K562 (cell line): ENCODE data around the gene PBX2.

Experiments used
- CEBPB ChIP-seq: fragments of 450-650 bp; IDR thresholded peaks from 2 replicates; pipeline ENCODE4 v1.6.1; 2016; ENCODE audit warnings: missing genetic modification characterization, missing compliant biosample characterization
- FOXJ3 ChIP-seq: sonication (generic); formaldehyde crosslinking; IDR thresholded peaks from 2 replicates; pipeline ENCODE4 v1.4.0; 2020; ENCODE audit warnings: mild to moderate bottlenecking, missing genetic modification reagents
- HCFC1 ChIP-seq: IDR thresholded peaks from 2 replicates; pipeline ENCODE4 v1.6.1; 2012; ENCODE audit warnings: low read depth, low read length, improper control_type of control experiment
- L3MBTL2 ChIP-seq: fragments of 450-650 bp; IDR thresholded peaks from 2 replicates; pipeline ENCODE4 v1.6.1; 2016; ENCODE audit warnings: mild to moderate bottlenecking, moderate library complexity
- NFE2L1 ChIP-seq: fragments of 450-650 bp; IDR thresholded peaks from 2 replicates; pipeline ENCODE4 v1.6.1; 2016; ENCODE audit warnings: missing genetic modification characterization, low read depth, mild to moderate bottlenecking, missing compliant biosample characterization, moderate library complexity, borderline replicate concordance
- POLR2A ChIP-seq: fragments of 450-650 bp; conservative IDR thresholded peaks from 2 replicates; pipeline ENCODE4 v1.6.1; 2016
- RFX1 ChIP-seq: fragments of 450-650 bp; IDR thresholded peaks from 2 replicates; pipeline ENCODE4 v1.6.1; 2016; ENCODE audit warnings: mild to moderate bottlenecking, moderate library complexity
- SMARCA4 ChIP-seq: fragments of 450-650 bp; IDR thresholded peaks from 2 replicates; pipeline ENCODE4 v1.6.1; 2016
- ZKSCAN1 ChIP-seq: fragments of 150-350 bp; IDR thresholded peaks from 2 replicates; pipeline ENCODE4 v1.6.1; 2016; ENCODE audit warnings: low read depth, low read length
- ZNF407 ChIP-seq: fragments of 450-650 bp; IDR thresholded peaks from 2 replicates; pipeline ENCODE4 v1.6.1; 2016; ENCODE audit warnings: low read depth
- TF ChIP-seq, protein P1 (sequence below): fragments of 250-450 bp; sonication (Bioruptor Pico); IDR thresholded peaks from 2 replicates; pipeline ENCODE4 v1.8.0; 2021; ENCODE audit warnings: moderate library complexity, mild to moderate bottlenecking, inconsistent platforms

DNA sequence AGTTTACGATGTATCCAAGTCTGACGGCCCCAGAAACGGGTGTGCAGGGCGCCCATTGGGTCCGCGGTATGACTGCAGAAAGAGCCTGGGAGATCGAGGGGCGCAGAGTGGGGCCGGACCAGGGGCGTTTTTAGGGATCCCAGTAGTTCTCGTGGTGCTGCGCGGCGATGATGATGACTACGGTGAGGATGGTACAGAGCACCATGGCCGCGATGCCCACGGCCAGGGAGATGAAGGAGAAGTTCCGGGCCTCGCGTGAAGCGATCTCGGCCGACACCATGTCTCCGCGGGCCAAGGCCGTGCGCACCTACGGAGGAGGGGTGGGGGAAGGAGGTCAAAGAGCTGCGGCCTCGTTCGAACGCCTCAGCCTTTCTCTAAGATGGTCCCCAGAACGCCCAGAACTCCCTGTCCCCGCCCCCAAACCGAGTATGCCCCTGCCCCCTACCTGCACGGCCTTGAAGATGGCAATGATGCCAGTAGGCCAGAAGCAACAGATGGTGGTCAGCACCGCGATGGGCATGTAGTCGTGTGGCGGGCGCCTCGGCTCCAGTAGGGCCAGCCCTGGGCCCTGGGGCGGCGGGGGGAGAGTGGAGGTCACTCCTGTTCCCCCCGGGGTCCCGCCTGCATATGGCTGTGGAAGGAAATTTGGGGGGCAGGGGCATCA lies 40.8 kb downstream of the PBX2 start:
- TF ChIP-seq SMARCA4 (no peak), POLR2A (no peak), ZKSCAN1 (no peak), L3MBTL2 (no peak), ZNF407 (no peak), HCFC1 (no peak), CEBPB (tag) (no peak), NFE2L1 (tag) (no peak), RFX1 (no peak), FOXJ3 (no peak)
- TF ChIP-seq, protein P1, sequence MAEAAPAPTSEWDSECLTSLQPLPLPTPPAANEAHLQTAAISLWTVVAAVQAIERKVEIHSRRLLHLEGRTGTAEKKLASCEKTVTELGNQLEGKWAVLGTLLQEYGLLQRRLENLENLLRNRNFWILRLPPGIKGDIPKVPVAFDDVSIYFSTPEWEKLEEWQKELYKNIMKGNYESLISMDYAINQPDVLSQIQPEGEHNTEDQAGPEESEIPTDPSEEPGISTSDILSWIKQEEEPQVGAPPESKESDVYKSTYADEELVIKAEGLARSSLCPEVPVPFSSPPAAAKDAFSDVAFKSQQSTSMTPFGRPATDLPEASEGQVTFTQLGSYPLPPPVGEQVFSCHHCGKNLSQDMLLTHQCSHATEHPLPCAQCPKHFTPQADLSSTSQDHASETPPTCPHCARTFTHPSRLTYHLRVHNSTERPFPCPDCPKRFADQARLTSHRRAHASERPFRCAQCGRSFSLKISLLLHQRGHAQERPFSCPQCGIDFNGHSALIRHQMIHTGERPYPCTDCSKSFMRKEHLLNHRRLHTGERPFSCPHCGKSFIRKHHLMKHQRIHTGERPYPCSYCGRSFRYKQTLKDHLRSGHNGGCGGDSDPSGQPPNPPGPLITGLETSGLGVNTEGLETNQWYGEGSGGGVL (CRISPR knock-in tag): no peak
